ENCODE data around the gene EMC1. TPM values are rescaled to one million over a fixed set of nuclear protein-coding genes. Genes with fewer than 3 reads are reported as not detected.

Gene EMC1
- total RNA-seq, 1 donor from 2014 or later = 52.2 TPM

DNA sequence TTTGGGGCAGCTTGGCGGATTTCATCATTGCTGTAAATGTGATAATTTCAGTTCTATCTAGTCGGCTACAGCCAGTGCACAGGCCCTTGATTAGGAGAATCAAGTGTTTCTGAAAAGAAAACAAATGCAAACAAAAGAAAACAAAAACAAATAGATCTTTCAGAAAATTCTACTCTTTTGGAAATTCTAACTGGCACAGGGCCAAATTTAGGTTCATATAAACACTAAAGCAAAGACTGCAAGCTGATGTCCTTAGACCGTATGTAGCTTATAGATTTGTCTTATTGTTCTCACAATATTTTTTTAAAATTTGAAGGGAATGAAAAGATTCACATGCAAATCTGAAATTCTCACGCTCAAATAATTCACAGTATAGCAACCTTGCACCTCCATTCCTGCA is 52.5 kb downstream of the EMC1 start:
- Mint-ChIP-seq H3K36me3 (ENCODE audit: unreplicated experiment) (peaks cover 45% of the 10 kb centered on the region), H3K27me3 (ENCODE audit: unreplicated experiment) (no peaks in the 10 kb centered on the region), H3K4me3 (ENCODE audit: unreplicated experiment) (no peak overlapping the region), H3K27ac (ENCODE audit: unreplicated experiment) (no peak overlapping the region), H3K4me1 (ENCODE audit: unreplicated experiment) (peaks cover 23% of the 10 kb centered on the region), H3K9me3 (ENCODE audit: unreplicated experiment) (no peaks in the 10 kb centered on the region)
- no peak for DNase-seq (ENCODE audit: extremely low spot score, unreplicated experiment)
- TF ChIP-seq, protein P1, sequence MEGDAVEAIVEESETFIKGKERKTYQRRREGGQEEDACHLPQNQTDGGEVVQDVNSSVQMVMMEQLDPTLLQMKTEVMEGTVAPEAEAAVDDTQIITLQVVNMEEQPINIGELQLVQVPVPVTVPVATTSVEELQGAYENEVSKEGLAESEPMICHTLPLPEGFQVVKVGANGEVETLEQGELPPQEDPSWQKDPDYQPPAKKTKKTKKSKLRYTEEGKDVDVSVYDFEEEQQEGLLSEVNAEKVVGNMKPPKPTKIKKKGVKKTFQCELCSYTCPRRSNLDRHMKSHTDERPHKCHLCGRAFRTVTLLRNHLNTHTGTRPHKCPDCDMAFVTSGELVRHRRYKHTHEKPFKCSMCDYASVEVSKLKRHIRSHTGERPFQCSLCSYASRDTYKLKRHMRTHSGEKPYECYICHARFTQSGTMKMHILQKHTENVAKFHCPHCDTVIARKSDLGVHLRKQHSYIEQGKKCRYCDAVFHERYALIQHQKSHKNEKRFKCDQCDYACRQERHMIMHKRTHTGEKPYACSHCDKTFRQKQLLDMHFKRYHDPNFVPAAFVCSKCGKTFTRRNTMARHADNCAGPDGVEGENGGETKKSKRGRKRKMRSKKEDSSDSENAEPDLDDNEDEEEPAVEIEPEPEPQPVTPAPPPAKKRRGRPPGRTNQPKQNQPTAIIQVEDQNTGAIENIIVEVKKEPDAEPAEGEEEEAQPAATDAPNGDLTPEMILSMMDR (IDR thresholded peaks at IDR 0.05) = no peak

DNA sequence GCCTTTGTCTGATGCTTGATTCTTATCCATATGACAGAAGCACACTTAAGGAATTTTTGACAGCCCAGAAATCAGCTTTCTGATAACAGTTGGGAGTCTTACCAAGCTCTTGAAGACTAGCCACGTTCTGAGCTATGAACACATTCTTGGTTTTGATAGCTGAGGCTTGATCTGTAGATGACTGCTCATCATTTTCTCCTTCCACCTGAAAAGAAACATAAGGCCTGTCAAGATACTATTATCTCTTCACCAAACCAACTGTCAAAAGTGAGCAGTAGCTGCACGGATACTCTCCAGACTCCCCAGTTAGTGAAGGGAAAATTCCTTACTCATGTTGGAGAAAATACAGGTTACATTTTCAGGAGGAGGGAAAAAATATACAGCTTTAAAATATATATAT is 53.5 kb downstream of the EMC1 start:
- peaks cover 15% of the 10 kb centered on the region for H3K4me1 Mint-ChIP-seq (ENCODE audit: unreplicated experiment)

DNA sequence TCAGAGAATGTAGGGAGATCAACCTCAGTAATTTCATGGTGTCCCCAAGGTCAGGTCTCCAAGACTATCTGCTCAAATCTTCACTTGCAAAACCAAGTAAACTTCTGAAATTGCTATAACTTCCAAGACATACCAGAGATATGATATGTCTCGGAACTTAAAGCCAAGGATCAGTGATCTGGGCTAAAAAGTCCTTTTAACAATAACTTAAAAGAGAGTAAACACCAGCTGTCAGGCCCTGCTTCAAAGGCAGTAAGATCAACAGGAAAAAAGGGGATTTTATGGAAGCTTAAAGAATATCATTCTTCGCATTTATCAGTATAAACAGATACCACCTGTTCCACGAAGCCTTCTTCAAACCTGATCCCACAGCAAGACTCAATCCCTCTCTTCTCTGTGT is 55.0 kb downstream of the EMC1 start:
- no peak for DNase-seq (ENCODE audit: extremely low spot score, unreplicated experiment)
- H3K27ac Mint-ChIP-seq (ENCODE audit: unreplicated experiment) = no peak overlapping the region

More for the DNA sequence above, 53.5 kb downstream of the EMC1 start:
- Mint-ChIP-seq H3K27me3 (ENCODE audit: unreplicated experiment) (no peaks in the 10 kb centered on the region), H3K4me3 (ENCODE audit: unreplicated experiment) (no peak overlapping the region), H3K9me3 (ENCODE audit: unreplicated experiment) (no peaks in the 10 kb centered on the region), H3K36me3 (ENCODE audit: unreplicated experiment) (peaks cover 54% of the 10 kb centered on the region), H3K27ac (ENCODE audit: unreplicated experiment) (no peak overlapping the region)
- no peak for DNase-seq (ENCODE audit: extremely low spot score, unreplicated experiment)
- TF ChIP-seq, protein P1 (IDR thresholded peaks at IDR 0.05) = no peak

DNA sequence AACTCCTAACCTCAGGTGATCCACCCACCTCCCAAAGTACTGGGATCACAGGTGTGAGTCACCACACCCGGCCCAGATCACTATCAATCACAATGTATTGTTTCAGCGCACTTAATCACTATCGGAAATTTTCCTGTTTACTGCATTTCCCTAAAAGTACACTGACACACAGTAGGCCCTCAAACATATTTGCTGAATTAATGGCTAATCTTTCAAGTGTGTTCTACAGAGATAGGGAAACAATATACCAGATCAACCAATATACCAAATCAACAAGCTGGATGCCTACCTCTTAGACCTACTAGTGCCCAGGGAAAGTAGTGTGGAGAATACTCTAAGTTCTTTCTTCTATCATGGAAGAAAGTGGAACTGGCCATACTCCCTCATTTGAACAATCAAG is 58.3 kb downstream of the EMC1 start:
- Mint-ChIP-seq H3K4me1 (ENCODE audit: unreplicated experiment) (no peaks in the 10 kb centered on the region), H3K27me3 (ENCODE audit: unreplicated experiment) (no peaks in the 10 kb centered on the region), H3K9me3 (ENCODE audit: unreplicated experiment) (no peaks in the 10 kb centered on the region), H3K4me3 (ENCODE audit: unreplicated experiment) (no peak overlapping the region), H3K27ac (ENCODE audit: unreplicated experiment) (no peak overlapping the region), H3K36me3 (ENCODE audit: unreplicated experiment) (peaks cover 62% of the 10 kb centered on the region)
- no peak for DNase-seq (ENCODE audit: extremely low spot score, unreplicated experiment)
- TF ChIP-seq, protein P1 (IDR thresholded peaks at IDR 0.05) = no peak

More for the DNA sequence above, 55.0 kb downstream of the EMC1 start:
- peaks cover 69% of the 10 kb centered on the region for H3K36me3 Mint-ChIP-seq (ENCODE audit: unreplicated experiment)
- peaks cover 4% of the 10 kb centered on the region for H3K4me1 Mint-ChIP-seq (ENCODE audit: unreplicated experiment)
- H3K4me3 Mint-ChIP-seq (ENCODE audit: unreplicated experiment) = no peak overlapping the region
- no peaks in the 10 kb centered on the region for H3K27me3 Mint-ChIP-seq (ENCODE audit: unreplicated experiment)
- TF ChIP-seq, protein P1 (IDR thresholded peaks at IDR 0.05) = no peak
- no peaks in the 10 kb centered on the region for H3K9me3 Mint-ChIP-seq (ENCODE audit: unreplicated experiment)

DNA sequence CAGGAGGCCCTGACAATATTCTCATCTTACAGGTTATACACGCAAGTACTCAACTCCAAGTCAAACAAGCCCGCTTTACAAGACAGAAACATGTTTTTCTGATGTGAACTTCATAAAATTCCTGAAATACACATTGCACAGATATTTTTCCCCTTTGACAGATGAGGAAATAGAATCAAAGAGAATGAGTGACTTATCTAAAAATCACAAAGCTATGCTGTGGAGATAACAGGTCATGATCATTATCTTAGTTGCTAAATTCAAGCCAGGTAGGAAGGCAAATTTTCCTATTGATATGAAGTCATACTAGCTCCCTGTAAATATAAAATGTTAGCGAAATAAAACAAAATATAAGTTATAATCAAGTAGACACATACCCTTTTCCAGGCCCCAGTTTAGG is 59.5 kb downstream of the EMC1 start:
- H3K4me1 Mint-ChIP-seq (ENCODE audit: unreplicated experiment) = no peaks in the 10 kb centered on the region
- no peak overlapping the region for H3K4me3 Mint-ChIP-seq (ENCODE audit: unreplicated experiment)
- H3K27ac Mint-ChIP-seq (ENCODE audit: unreplicated experiment) = no peak overlapping the region
- peaks cover 60% of the 10 kb centered on the region for H3K36me3 Mint-ChIP-seq (ENCODE audit: unreplicated experiment)
- DNase-seq (ENCODE audit: extremely low spot score, unreplicated experiment) = no peak
- TF ChIP-seq, protein P1 (IDR thresholded peaks at IDR 0.05) = no peak
- H3K9me3 Mint-ChIP-seq (ENCODE audit: unreplicated experiment) = no peaks in the 10 kb centered on the region
- H3K27me3 Mint-ChIP-seq (ENCODE audit: unreplicated experiment) = no peaks in the 10 kb centered on the region

All from osteocyte (in vitro differentiated cells).